ENCODE measurements around the gene SMPD4. TPM values are rescaled to one million over a fixed set of nuclear protein-coding genes. Genes with fewer than 3 reads are reported as not detected.
"Not testable (repeated sequence)": the region's sequence is repeated elsewhere in the genome, so short reads cannot be mapped to it uniquely, and the experiment has no call there.

The SMPD4 gene
- total and polyA plus RNA-seq, 2 donors, result 15.6 to 40.8 TPM

DNA sequence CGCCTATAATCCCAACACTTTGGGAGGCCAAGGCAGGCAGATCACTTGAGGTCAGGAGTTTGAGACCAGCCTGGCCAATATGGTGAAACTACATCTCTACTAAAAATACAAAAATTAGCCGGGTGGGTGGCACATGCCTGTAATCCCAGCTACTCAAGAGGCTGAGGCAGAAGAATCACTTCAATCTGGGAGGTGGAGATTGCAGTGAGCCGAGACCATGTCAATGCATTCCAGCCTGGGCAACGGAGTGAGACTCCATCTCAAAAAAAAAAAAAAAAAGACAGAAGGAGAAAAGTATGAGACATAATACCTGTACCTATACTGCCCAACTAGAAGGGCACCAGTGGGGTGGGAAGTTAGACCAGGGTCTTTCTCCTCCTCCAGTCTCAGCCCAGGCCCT, 22.0 kb downstream of the SMPD4 start:
- DNase-seq (ENCODE audit: extremely low spot score); H3K27ac ChIP-seq (ENCODE audit: low read depth); H3K4me3 ChIP-seq (ENCODE audit: low read depth, low read length); H3K36me3 ChIP-seq (ENCODE audit: insufficient read depth); H3K4me1 ChIP-seq (ENCODE audit: insufficient read depth): not testable (repeated sequence)
- 91% methylated on average over 4 of the region's 4 CpGs for WGBS

GRCh38 chr2:130158631-130159030, 22.8 kb downstream of the SMPD4 start:
- 94% methylated on average over 9 of the region's 9 CpGs for WGBS
- Histone ChIP-seq H3K4me3 (ENCODE audit: low read depth, low read length) (no peak overlapping the region), H3K4me1 (ENCODE audit: insufficient read depth) (no peaks in the 10 kb centered on the region), H3K36me3 (ENCODE audit: insufficient read depth) (no peaks in the 10 kb centered on the region), H3K27ac (ENCODE audit: low read depth) (no peak overlapping the region)
- DNase-seq (ENCODE audit: extremely low spot score), result no peak

DNA sequence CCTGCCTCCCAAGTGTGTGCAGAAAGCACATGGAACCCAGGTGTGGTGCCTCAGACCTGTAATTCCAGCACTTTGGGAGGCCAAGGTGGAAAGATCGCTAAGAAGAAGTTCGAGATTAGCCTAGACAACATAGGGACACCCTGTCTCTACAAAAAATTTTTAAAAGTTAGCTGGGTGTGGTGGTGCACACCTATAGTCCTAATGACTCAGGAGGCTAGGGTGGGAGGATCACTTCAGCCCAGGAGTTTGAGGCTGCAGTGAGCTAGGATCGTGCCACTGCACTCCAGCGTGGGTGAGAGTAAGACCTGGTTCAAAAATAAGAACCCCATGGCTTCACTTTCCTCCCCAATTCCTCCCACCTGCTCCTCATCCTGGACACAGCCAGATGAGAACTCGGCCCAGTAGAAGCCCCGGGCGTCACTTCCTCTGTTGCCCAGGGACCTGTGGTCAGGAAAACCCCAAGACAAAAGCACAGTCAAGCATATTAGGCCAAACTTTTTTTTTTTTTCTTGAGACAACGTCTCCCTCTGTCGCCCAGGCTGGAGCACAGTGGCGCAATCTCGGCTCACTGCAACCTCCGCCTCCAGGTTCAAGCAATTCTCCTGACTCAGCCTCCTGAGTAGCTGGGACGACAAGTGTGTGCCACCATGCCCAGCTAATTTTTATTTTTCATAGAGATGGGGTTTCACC, 23.4 kb downstream of the SMPD4 start:
- not testable (repeated sequence) for H3K36me3 ChIP-seq (ENCODE audit: insufficient read depth); H3K4me3 ChIP-seq (ENCODE audit: low read depth, low read length); H3K4me1 ChIP-seq (ENCODE audit: insufficient read depth); DNase-seq (ENCODE audit: extremely low spot score); H3K27ac ChIP-seq (ENCODE audit: low read depth)
- WGBS, result 80% methylated on average over 13 of the region's 13 CpGs

- WGBS, result 88% methylated on average over 11 of the region's 12 CpGs
- not testable (repeated sequence) for DNase-seq (ENCODE audit: extremely low spot score); H3K4me3 ChIP-seq (ENCODE audit: low read depth, low read length); H3K4me1 ChIP-seq (ENCODE audit: insufficient read depth); H3K27ac ChIP-seq (ENCODE audit: low read depth); H3K36me3 ChIP-seq (ENCODE audit: insufficient read depth)
Observed at GRCh38 chr2:130157354-130157753, 24.0 kb downstream of the SMPD4 start.

GRCh38 chr2:130156624-130157004, 24.8 kb downstream of the SMPD4 start:
- 93% methylated on average over 9 of the region's 9 CpGs for WGBS
- Histone ChIP-seq H3K36me3 (ENCODE audit: insufficient read depth) (no peaks in the 10 kb centered on the region), H3K27ac (ENCODE audit: low read depth) (no peak overlapping the region), H3K4me3 (ENCODE audit: low read depth, low read length) (no peak overlapping the region), H3K4me1 (ENCODE audit: insufficient read depth) (no peaks in the 10 kb centered on the region)
- DNase-seq (ENCODE audit: extremely low spot score), result no peak

GRCh38 chr2:130155956-130156623, 25.3 kb downstream of the SMPD4 start:
- H3K27ac ChIP-seq (ENCODE audit: low read depth); H3K4me1 ChIP-seq (ENCODE audit: insufficient read depth); DNase-seq (ENCODE audit: extremely low spot score); H3K36me3 ChIP-seq (ENCODE audit: insufficient read depth); H3K4me3 ChIP-seq (ENCODE audit: low read depth, low read length): not testable (repeated sequence)
- WGBS, result 59% methylated on average over 16 of the region's 16 CpGs

DNA sequence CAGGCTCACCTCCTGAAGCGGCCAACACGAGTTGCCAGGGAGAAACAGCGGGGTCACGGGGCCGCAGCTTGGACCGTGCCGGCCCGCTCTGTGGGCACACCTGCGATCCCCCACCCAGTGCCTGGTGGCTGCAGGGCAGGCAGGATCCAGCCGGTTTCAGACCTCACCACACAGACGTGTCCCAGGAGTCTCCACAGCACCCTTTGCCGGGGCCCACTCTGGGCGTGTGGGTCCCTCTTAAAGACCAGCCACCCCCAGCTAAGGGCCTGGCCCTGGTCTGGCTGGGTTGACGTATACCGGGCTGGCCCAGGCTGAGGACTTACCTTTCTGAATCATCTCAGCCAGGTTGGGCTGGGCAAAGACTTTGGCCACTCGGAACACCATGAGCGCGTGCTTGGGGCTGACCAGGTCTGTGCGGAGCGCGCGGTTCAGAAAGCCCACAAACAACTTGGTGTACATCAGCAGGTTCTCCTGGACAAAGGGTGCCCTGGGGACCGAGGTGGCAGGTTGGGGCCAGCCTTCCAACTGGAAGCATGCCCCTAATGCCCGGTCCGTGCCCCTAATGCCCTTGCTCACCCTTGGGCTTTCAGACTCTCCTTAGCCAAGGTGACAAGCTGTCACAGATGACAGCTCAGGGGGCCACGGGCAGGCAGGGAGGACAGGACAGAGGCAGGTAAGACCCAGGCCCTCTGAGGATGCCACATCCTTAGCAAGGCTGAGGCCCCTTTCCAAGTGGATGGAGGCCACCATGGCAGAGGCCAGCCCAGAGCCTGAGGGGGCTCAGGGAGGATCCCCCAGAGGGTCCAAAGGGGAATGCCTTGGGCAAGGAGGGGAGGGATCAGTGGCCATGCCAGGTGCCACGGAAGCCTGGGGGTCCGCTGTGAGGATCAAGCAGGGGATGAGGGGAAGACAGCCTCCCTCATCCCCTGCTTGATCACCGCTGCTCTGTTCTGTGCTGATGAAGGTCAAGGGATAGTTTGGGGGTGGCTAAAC, 26.3 kb downstream of the SMPD4 start:
- Histone ChIP-seq H3K27ac (ENCODE audit: low read depth) (no peak overlapping the region), H3K4me3 (ENCODE audit: low read depth, low read length) (no peak overlapping the region), H3K4me1 (ENCODE audit: insufficient read depth) (no peaks in the 10 kb centered on the region), H3K36me3 (ENCODE audit: insufficient read depth) (no peaks in the 10 kb centered on the region)
- DNase-seq (ENCODE audit: extremely low spot score), result no peak
- 95% methylated on average over 29 of the region's 29 CpGs for WGBS

- DNase-seq (ENCODE audit: extremely low spot score); H3K27ac ChIP-seq (ENCODE audit: low read depth); H3K4me3 ChIP-seq (ENCODE audit: low read depth, low read length); H3K4me1 ChIP-seq (ENCODE audit: insufficient read depth); H3K36me3 ChIP-seq (ENCODE audit: insufficient read depth): not testable (repeated sequence)
- WGBS, result 94% methylated on average over 8 of the region's 8 CpGs
Observed at GRCh38 chr2:130154423-130154770, 27.0 kb downstream of the SMPD4 start.

- WGBS, result 89% methylated on average over 22 of the region's 23 CpGs
- H3K4me3 ChIP-seq (ENCODE audit: low read depth, low read length); H3K36me3 ChIP-seq (ENCODE audit: insufficient read depth); DNase-seq (ENCODE audit: extremely low spot score); H3K27ac ChIP-seq (ENCODE audit: low read depth); H3K4me1 ChIP-seq (ENCODE audit: insufficient read depth): not testable (repeated sequence)
Observed at GRCh38 chr2:130153721-130154422, 27.5 kb downstream of the SMPD4 start.

DNA sequence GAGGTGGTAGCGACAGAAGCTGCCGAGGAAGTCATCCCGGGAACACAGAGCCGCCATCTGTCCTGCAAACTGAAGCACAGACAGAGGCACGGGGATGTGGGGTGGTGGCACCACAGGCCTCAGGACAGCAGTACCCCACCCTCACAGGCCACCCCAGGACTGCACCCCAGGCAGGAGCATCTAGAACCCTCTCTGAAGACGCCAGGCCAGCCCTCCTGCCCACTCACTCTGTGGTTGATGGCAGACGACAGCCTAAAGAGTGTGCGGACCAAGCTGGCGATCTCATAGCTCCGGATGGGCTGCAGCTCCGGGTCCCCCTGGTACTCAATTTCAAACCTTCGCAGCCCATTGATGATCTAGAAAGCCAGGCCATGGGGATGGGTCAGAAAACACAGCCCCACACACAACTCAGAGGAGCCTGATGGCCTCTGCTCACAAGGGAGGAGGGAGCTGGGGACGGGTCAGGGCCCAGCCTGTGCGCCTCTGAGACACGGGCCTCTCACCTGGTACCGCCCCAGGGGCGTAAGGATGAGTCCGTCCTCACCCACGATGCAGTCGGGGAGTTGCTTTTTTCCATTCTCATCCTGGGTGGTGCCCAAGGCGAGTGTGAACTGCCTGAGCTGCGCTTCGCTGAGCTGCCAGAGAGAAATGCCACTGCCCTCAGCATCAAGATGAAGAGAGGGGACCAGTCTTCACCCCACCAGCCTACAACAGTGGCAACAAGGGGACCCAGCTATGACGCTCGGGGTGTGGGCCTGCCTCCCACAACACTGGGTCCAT, 28.4 kb downstream of the SMPD4 start:
- Histone ChIP-seq H3K36me3 (ENCODE audit: insufficient read depth) (no peaks in the 10 kb centered on the region), H3K4me3 (ENCODE audit: low read depth, low read length) (no peak overlapping the region), H3K27ac (ENCODE audit: low read depth) (no peak overlapping the region), H3K4me1 (ENCODE audit: insufficient read depth) (no peaks in the 10 kb centered on the region)
- 94% methylated on average over 25 of the region's 25 CpGs for WGBS
- no peak for DNase-seq (ENCODE audit: extremely low spot score)

DNA sequence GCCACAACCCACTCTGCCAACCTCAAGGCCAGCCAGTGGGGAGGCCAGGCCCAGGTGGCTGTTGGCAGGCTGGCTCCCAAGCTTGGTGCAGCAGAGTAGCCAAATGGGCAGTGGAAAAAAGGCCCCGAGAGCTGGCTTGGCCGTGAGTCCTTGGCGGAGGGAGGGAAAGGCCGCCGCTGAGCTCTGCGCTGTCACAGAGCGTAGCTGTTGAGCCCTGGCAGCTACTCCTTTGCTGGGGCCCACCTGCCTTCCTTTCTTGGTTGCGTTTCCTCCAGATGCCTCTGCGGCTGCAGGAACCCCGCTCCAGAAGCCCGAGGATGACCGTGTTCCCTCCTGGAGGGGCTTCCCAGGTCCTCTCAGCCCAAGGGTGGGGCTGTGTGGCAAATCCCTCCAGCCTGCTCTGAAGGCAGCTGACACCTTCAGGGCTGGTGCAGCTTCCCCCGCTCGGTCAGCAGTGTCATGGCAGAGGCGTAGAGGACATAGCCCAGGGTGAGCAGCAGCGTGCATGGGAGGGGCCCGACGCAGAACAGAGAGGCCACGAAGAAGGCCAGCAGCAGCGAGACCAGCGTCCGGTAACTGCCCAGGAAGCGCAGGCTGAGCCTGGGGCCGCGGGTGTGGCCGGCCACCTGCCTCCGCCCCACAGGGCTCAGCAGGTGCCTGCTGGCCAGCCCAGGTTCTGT, 29.1 kb downstream of the SMPD4 start:
- DNase-seq (ENCODE audit: extremely low spot score); H3K27ac ChIP-seq (ENCODE audit: low read depth); H3K4me1 ChIP-seq (ENCODE audit: insufficient read depth); H3K36me3 ChIP-seq (ENCODE audit: insufficient read depth); H3K4me3 ChIP-seq (ENCODE audit: low read depth, low read length): not testable (repeated sequence)
- WGBS, result 92% methylated on average over 26 of the region's 27 CpGs

GRCh38 chr2:130151145-130151512, 30.3 kb downstream of the SMPD4 start:
- not testable (repeated sequence) for H3K4me3 ChIP-seq (ENCODE audit: low read depth, low read length); H3K27ac ChIP-seq (ENCODE audit: low read depth); H3K36me3 ChIP-seq (ENCODE audit: insufficient read depth); H3K4me1 ChIP-seq (ENCODE audit: insufficient read depth); DNase-seq (ENCODE audit: extremely low spot score)
- WGBS, result 69% methylated on average over 5 of the region's 5 CpGs
